ENCODE data around the gene RPS16. TPM values are rescaled to one million over a fixed set of nuclear protein-coding genes. Genes with fewer than 3 reads are reported as not detected.
"Not testable (repeated sequence)": the region's sequence is repeated elsewhere in the genome, so short reads cannot be mapped to it uniquely, and the experiment has no call there.

Gene RPS16
- total RNA-seq, 4 donors from 2014 or later: 1,066 to 1,636 (median 1,467) TPM

GRCh38 chr19:39480337-39481228 lies 44.8 kb upstream of the RPS16 start, which contains the start of gene TIMM50:
TIMM50 (plus strand) TSS chr19:39480838; CDS start chr19:39480854, 16 bp downstream.
- in situ Hi-C loops (cut with MboI; ENCODE audit: low sequenced_read_pairs in 4 of 4) (no loop called here), intact Hi-C loops (cut with DNase I; ENCODE audit: low total_unique reads) (loop anchor here (1.0 to 5.0 kb wide), 4 partner anchors 33 to 356 kb away; partner anchors contain the start of genes EID2B, PAK4 and SAMD4B)
- peaks cover 11% of the 10 kb centered on the region in 2 donors for H3K4me1 ChIP-seq
- TF ChIP-seq CTCF (IDR thresholded peaks at IDR 0.05 in 4 of 5, conservative IDR thresholded peaks at IDR 0.05 in 1 of 5) (no peak), POLR2A (IDR thresholded peaks at IDR 0.05) (peak; percentile 44 to 71)
- ATAC-seq (peak; percentile 97 to 98), DNase-seq (peak; percentile 91 to 97)
- peaks cover 0 to 33% of the 10 kb centered on the region in 2 donors for H3K36me3 ChIP-seq
- peak within 1 kb of the TSS; percentile 88 to 95 (median 92) for H3K27ac ChIP-seq
- no peaks in the 10 kb centered on the region for H3K9me3 ChIP-seq
- H3K4me3 ChIP-seq: peak within 1 kb of the TSS; percentile 92 to 100 (median 99)
- H3K27me3 ChIP-seq: no peaks in the 10 kb centered on the region

- DNase-seq (no peak), ATAC-seq (no peak)
- no peaks in the 10 kb centered on the region for H3K9me3 ChIP-seq
- peak overlapping the region; percentile 88 to 95 (median 92) for H3K27ac ChIP-seq
- intact Hi-C loops (cut with DNase I; ENCODE audit: low total_unique reads): loop anchor here (2.0 to 5.0 kb wide), 3 partner anchors 53 to 355 kb away; partner anchors contain the start of genes EID2B, PAK4 and SAMD4B
- TF ChIP-seq POLR2A (IDR thresholded peaks at IDR 0.05): no peak
- TF ChIP-seq CTCF (IDR thresholded peaks at IDR 0.05 in 4 of 5, conservative IDR thresholded peaks at IDR 0.05 in 1 of 5): no peak
- in situ Hi-C loops (cut with MboI; ENCODE audit: low sequenced_read_pairs in 4 of 4): loop anchor here in 1 of 4 donors (5.0 kb wide), 1 partner anchor 57 kb away; no protein-coding TSS in a partner anchor
- H3K27me3 ChIP-seq: no peaks in the 10 kb centered on the region
- H3K4me1 ChIP-seq: peaks cover 11% of the 10 kb centered on the region in 2 donors
- H3K36me3 ChIP-seq: peaks cover 0 to 30% of the 10 kb centered on the region in 2 donors
- H3K4me3 ChIP-seq: peak overlapping the region; percentile 92 to 100 (median 99)
Measured at GRCh38 chr19:39479916-39480315, 44.2 kb upstream of the RPS16 start.

GRCh38 chr19:39479319-39479801 lies 43.6 kb upstream of the RPS16 start:
- H3K36me3 ChIP-seq: peaks cover 0 to 29% of the 10 kb centered on the region in 2 donors
- H3K4me3 ChIP-seq; H3K27me3 ChIP-seq; ATAC-seq; DNase-seq; H3K9me3 ChIP-seq; intact Hi-C loops (cut with DNase I; ENCODE audit: low total_unique reads): not testable (repeated sequence)
- H3K27ac ChIP-seq: peak overlapping the region in 2 of 4 donors; percentile 88 to 92
- peaks cover 11% of the 10 kb centered on the region in 2 donors for H3K4me1 ChIP-seq
- in situ Hi-C loops (cut with MboI; ENCODE audit: low sequenced_read_pairs in 4 of 4): loop anchor here in 1 of 4 donors (5.0 kb wide), 1 partner anchor 58 kb away; no protein-coding TSS in a partner anchor

DNA sequence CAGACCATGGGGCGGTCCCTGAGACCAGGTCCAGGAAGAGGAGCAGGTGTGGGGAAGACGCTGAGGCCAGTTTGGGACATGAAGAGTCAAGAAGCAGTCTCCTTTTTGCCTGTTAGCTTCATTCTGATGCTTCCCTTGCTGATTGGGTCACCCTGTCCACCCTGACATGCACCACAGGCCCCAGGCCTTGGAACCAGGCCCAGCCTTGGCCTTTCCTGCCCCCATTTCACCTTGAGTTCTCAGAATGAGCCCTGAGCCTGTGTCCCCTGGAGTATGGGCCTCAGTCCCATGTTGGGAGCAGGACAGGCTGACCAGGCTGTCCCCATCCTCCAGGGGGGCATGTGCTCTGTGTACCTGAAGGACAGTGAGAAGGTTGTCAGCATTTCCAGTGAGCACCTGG lies 40.0 kb upstream of the RPS16 start:
- no peaks in the 10 kb centered on the region for H3K9me3 ChIP-seq
- no peak overlapping the region for H3K27ac ChIP-seq
- H3K4me3 ChIP-seq: no peak overlapping the region
- peaks cover 0 to 53% of the 10 kb centered on the region in 2 donors for H3K36me3 ChIP-seq
- no peaks in the 10 kb centered on the region for H3K27me3 ChIP-seq
- no peak for DNase-seq
- H3K4me1 ChIP-seq: no peaks in the 10 kb centered on the region
- no peak for ATAC-seq
- in situ Hi-C loops (cut with MboI; ENCODE audit: low sequenced_read_pairs in 4 of 4) (loop anchor here in 1 of 4 donors (5.0 kb wide), 1 partner anchor 62 kb away; no protein-coding TSS in a partner anchor), intact Hi-C loops (cut with DNase I; ENCODE audit: low total_unique reads) (no loop called here)
- TF ChIP-seq POLR2A (IDR thresholded peaks at IDR 0.05) (no peak), CTCF (IDR thresholded peaks at IDR 0.05 in 4 of 5, conservative IDR thresholded peaks at IDR 0.05 in 1 of 5) (no peak)

Measured in gastrocnemius medialis (tissue), 4 donors.